HepG2 (cell line): ENCODE results near the gene PLIN3. TPM values are rescaled to one million over a fixed set of nuclear protein-coding genes. Genes with fewer than 3 reads are reported as not detected.
A peak's percentile ranks its signal among the peaks of the same experiment; 100 is the strongest.

Source experiments
- AFF4 ChIP-seq: sonication (generic); formaldehyde crosslinking; IDR thresholded peaks from 2 replicates; pipeline ENCODE4 v1.4.0; 2020; ENCODE audit warnings: missing genetic modification reagents
- CCDC6 ChIP-seq: sonication (generic); formaldehyde crosslinking; IDR thresholded peaks from 2 replicates; pipeline ENCODE4 v1.8.1; 2022; ENCODE audit warnings: mild to moderate bottlenecking, missing genetic modification reagents, moderate library complexity
- E2F1 ChIP-seq: sonication (generic); formaldehyde crosslinking; IDR thresholded peaks from 2 replicates; pipeline ENCODE4 v1.5.0; 2020; ENCODE audit warnings: missing genetic modification reagents
- HBP1 ChIP-seq: IDR thresholded peaks from 2 replicates; pipeline ENCODE4 v1.6.1; 2016; ENCODE audit warnings: low read depth, control low read depth
- ISX ChIP-seq: sonication (generic); formaldehyde crosslinking; conservative IDR thresholded peaks from 2 replicates; pipeline ENCODE4 v1.5.0; 2020; ENCODE audit warnings: missing genetic modification reagents
- MATR3 ChIP-seq: sonication (generic); formaldehyde crosslinking; IDR thresholded peaks from 2 replicates; pipeline ENCODE4 v1.4.0; 2020; ENCODE audit warnings: missing genetic modification reagents
- MXD3 ChIP-seq: IDR thresholded peaks from 2 replicates; pipeline ENCODE4 v1.6.1; 2016; ENCODE audit warnings: mild to moderate bottlenecking, missing biosample characterization, missing genetic modification reagents
- NBN ChIP-seq: fragments of 450-650 bp; conservative IDR thresholded peaks from 2 replicates; pipeline ENCODE4 v1.6.1; 2017
- NFATC3 ChIP-seq: sonication (generic); formaldehyde crosslinking; IDR thresholded peaks from 2 replicates; pipeline ENCODE4 v1.5.1; 2020; ENCODE audit warnings: mild to moderate bottlenecking, missing genetic modification reagents
- SKI ChIP-seq: fragments of 450-650 bp; IDR thresholded peaks from one replicate; pipeline ENCODE4 v1.6.1; 2018; ENCODE audit warnings: mild to moderate bottlenecking; ENCODE audit not compliant: partially characterized antibody
- SRF ChIP-seq: IDR thresholded peaks from 2 replicates; pipeline ENCODE4 v1.6.1; 2011; ENCODE audit warnings: mild to moderate bottlenecking, low read depth, low read length, moderate library complexity
- SRSF4 ChIP-seq: fragments of 200-400 bp; formaldehyde crosslinking; IDR thresholded peaks from one replicate; pipeline ENCODE4 v1.6.1; 2018; ENCODE audit warnings: mild to moderate bottlenecking, low read depth, low read length, moderate library complexity; ENCODE audit not compliant: poor library complexity, severe bottlenecking
- TCF7L2 ChIP-seq: IDR thresholded peaks from 2 replicates; pipeline ENCODE4 v1.6.1; 2011; ENCODE audit warnings: mild to moderate bottlenecking, low read depth, low read length, moderate library complexity
- TIGD3 ChIP-seq: sonication (generic); formaldehyde crosslinking; IDR thresholded peaks from 2 replicates; pipeline ENCODE4 v1.5.1; 2020; ENCODE audit warnings: mild to moderate bottlenecking, missing genetic modification reagents, borderline replicate concordance
- U2AF2 ChIP-seq: fragments of 200-400 bp; formaldehyde crosslinking; IDR thresholded peaks from 2 replicates; pipeline ENCODE4 v1.6.1; 2017; ENCODE audit warnings: low read depth, mild to moderate bottlenecking, low read length
- ZFX ChIP-seq: sonication (generic); formaldehyde crosslinking; IDR thresholded peaks from 2 replicates; pipeline ENCODE4 v1.4.0; 2020; ENCODE audit warnings: mild to moderate bottlenecking, low read depth, missing genetic modification reagents, moderate library complexity
- ZNF234 ChIP-seq: sonication (generic); formaldehyde crosslinking; conservative IDR thresholded peaks from 2 replicates; pipeline ENCODE4 v1.5.1; 2020; ENCODE audit warnings: mild to moderate bottlenecking, missing genetic modification reagents
- ZNF33A ChIP-seq: sonication (generic); formaldehyde crosslinking; IDR thresholded peaks from 2 replicates; pipeline ENCODE4 v1.5.1; 2020; ENCODE audit warnings: missing genetic modification reagents, mild to moderate bottlenecking, moderate library complexity, borderline replicate concordance
- ZNF383 ChIP-seq: sonication (generic); formaldehyde crosslinking; IDR thresholded peaks from 2 replicates; pipeline ENCODE4 v1.4.0; 2020; ENCODE audit warnings: missing genetic modification reagents, mild to moderate bottlenecking, borderline replicate concordance
- ZNF616 ChIP-seq: sonication (generic); formaldehyde crosslinking; IDR thresholded peaks from 2 replicates; pipeline ENCODE4 v1.5.0; 2020; ENCODE audit warnings: low read depth, mild to moderate bottlenecking, missing genetic modification reagents
- ZNF891 ChIP-seq: sonication (generic); formaldehyde crosslinking; IDR thresholded peaks from 2 replicates; pipeline ENCODE4 v1.5.0; 2020; ENCODE audit warnings: mild to moderate bottlenecking, missing genetic modification reagents
- ZSCAN31 ChIP-seq: sonication (generic); formaldehyde crosslinking; IDR thresholded peaks from 2 replicates; pipeline ENCODE4 v1.5.0; 2020; ENCODE audit warnings: low read depth, mild to moderate bottlenecking, missing genetic modification reagents
- polyA plus RNA-seq, 8 experiments: library from polyadenylated mRNA; depleted of rRNA in 3 of 8; stranded (reverse) in 7 of 8; unstranded in 1 of 8; fragments of >200 nt; fragmentation: Illumina TruSeq in 4 of 8; extraction: Trizol in 4 of 8; gene quantifications; 2 replicates each; pipeline versions ENCODE4 v1.2.1 to v1.2.3, GENCODE V29; 2011 to 2016; ENCODE audit warnings: low read depth in 4 of 8, missing spikeins in 1 of 8, mixed read lengths in 1 of 8; ENCODE audit not compliant: insufficient read depth in 1 of 8
- total RNA-seq, 5 experiments: library from RNA; depleted of rRNA; stranded (reverse); fragments of >200 nt; fragmentation: Illumina TruSeq; extraction: Trizol; gene quantifications; 2 replicates each; pipeline ENCODE4 v1.2.3, GENCODE V29; 2016; ENCODE audit warnings: low read depth in 1 of 5

The PLIN3 gene
- total and polyA plus RNA-seq, 2 of the 13 experiments (the other 11 are each of a cell fraction or from before 2014, with no cell fraction given), result 49.3 to 57.9 TPM

GRCh38 chr19:4851551-4852290 lies 15.7 kb downstream of the PLIN3 start (continued):
- TF ChIP-seq E2F1 (CRISPR knock-in tag), result no peak
- TF ChIP-seq NBN, result no peak
- no peak for TF ChIP-seq SKI
- no peak for TF ChIP-seq AFF4 (CRISPR knock-in tag)
- no peak for TF ChIP-seq ZSCAN31 (CRISPR knock-in tag)
- no peak for TF ChIP-seq MXD3 (CRISPR knock-in tag)
- no peak for TF ChIP-seq TIGD3 (CRISPR knock-in tag)
- no peak for TF ChIP-seq ZNF383 (CRISPR knock-in tag)
- no peak for TF ChIP-seq ZNF616 (CRISPR knock-in tag)
- TF ChIP-seq SRSF4, result no peak
- TF ChIP-seq ZNF234 (CRISPR knock-in tag), result 0 out of 2 replicates have a peak, but pooled peaks have one; percentile 19
- TF ChIP-seq ZNF891, result peak; percentile 56
- no peak for TF ChIP-seq MATR3 (CRISPR knock-in tag)
- no peak for TF ChIP-seq U2AF2
- TF ChIP-seq TCF7L2, result no peak
- no peak for TF ChIP-seq ZNF33A (CRISPR knock-in tag)
- no peak for TF ChIP-seq SRF
- peak; percentile 47; the same call in 1 of the 2 replicates for TF ChIP-seq ZFX (CRISPR knock-in tag)
- no peak for TF ChIP-seq CCDC6 (CRISPR knock-in tag)
- no peak for TF ChIP-seq ISX
- 0 out of 2 replicates have a peak, but pooled peaks have one; percentile 42 for TF ChIP-seq HBP1 (CRISPR knock-in tag)
- TF ChIP-seq NFATC3 (CRISPR knock-in tag), result no peak
